H1 (cell line): ENCODE results near the gene ELMO2.

Source experiments
- ATF2 ChIP-seq: IDR thresholded peaks from 2 replicates; pipeline ENCODE4 v1.6.1; 2012; ENCODE audit warnings: low read length, inconsistent platforms
- BACH1 ChIP-seq: IDR thresholded peaks from 2 replicates; pipeline ENCODE4 v1.6.1; 2012; ENCODE audit warnings: low read length, improper control_type of control experiment
- CEBPB ChIP-seq: IDR thresholded peaks from 2 replicates; pipeline ENCODE4 v1.6.1; 2012; ENCODE audit warnings: low read depth, low read length
- CHD2 ChIP-seq: IDR thresholded peaks from 2 replicates; pipeline ENCODE4 v1.6.1; 2012; ENCODE audit warnings: low read length, improper control_type of control experiment
- CTCF ChIP-seq, 3 experiments: IDR thresholded peaks; 1 replicate in 2 of 3; 2 replicates in 1 of 3; pipeline versions ENCODE4 v1.5.1 to v1.6.1; 2011; ENCODE audit warnings: low read length in 3 of 3, mild to moderate bottlenecking in 3 of 3, inconsistent platforms in 2 of 3, low read depth in 1 of 3, moderate library complexity in 1 of 3; ENCODE audit not compliant: insufficient read depth in 1 of 3; ENCODE audit errors: control extremely low read depth in 1 of 3
- EZH2 ChIP-seq: fragments of 200-600 bp; sonication (generic); IDR thresholded peaks from 2 replicates; pipeline ENCODE4 v1.7.1; 2012; ENCODE audit warnings: low read depth, mild to moderate bottlenecking, moderate library complexity, low read length, inconsistent platforms; ENCODE audit not compliant: severe bottlenecking
- GABPA ChIP-seq: IDR thresholded peaks from 2 replicates; pipeline ENCODE4 v1.6.1; 2011; ENCODE audit warnings: mild to moderate bottlenecking, low read length, moderate library complexity, borderline replicate concordance; ENCODE audit not compliant: insufficient read depth
- MAFK ChIP-seq: IDR thresholded peaks from 2 replicates; pipeline ENCODE4 v1.6.1; 2012; ENCODE audit warnings: low read depth, mild to moderate bottlenecking, improper control_type of control experiment, low read length
- NRF1 ChIP-seq: IDR thresholded peaks from 2 replicates; pipeline ENCODE4 v1.6.1; 2011; ENCODE audit warnings: mild to moderate bottlenecking, low read depth, low read length, improper control_type of control experiment
- POLR2A ChIP-seq, 2 experiments: IDR thresholded peaks; 1 replicate in 1 of 2; 2 replicates in 1 of 2; pipeline ENCODE4 v1.6.1; 2011; ENCODE audit warnings: low read depth in 2 of 2, low read length in 2 of 2, mild to moderate bottlenecking in 2 of 2; ENCODE audit errors: control extremely low read depth in 1 of 2
- SIRT6 ChIP-seq: IDR thresholded peaks from one replicate; pipeline ENCODE4 v1.7.1; 2012; ENCODE audit warnings: low read length, inconsistent platforms
- YY1 ChIP-seq: IDR thresholded peaks from 2 replicates; pipeline ENCODE4 v1.6.1; 2011; ENCODE audit warnings: low read depth, mild to moderate bottlenecking, low read length

GRCh38 chr20:46446851-46447250, 40.4 kb upstream of the ELMO2 start:
- no peak for TF ChIP-seq BACH1
- no peak for TF ChIP-seq CTCF (IDR thresholded peaks at IDR 0.05; ENCODE audit: control extremely low read depth in 1 of 3, insufficient read depth in 1 of 3, low read depth in 1 of 3, low read length in 3 of 3)
- TF ChIP-seq NRF1 = no peak
- TF ChIP-seq EZH2 = no peak
- TF ChIP-seq SIRT6 = no peak
- no peak for TF ChIP-seq YY1
- TF ChIP-seq POLR2A (IDR thresholded peaks at IDR 0.05; ENCODE audit: control extremely low read depth in 1 of 2, low read depth in 2 of 2, low read length in 2 of 2) = no peak
- TF ChIP-seq ATF2 = no peak
- TF ChIP-seq MAFK = no peak
- no peak for TF ChIP-seq GABPA
- TF ChIP-seq CEBPB = no peak
- TF ChIP-seq CHD2 = no peak
